ENCODE measurements around the gene MYO9A. TPM values are rescaled to one million over a fixed set of nuclear protein-coding genes. Genes with fewer than 3 reads are reported as not detected.

MYO9A gene
- total and polyA plus RNA-seq, 2 experiments from 2014 or later, result 22.8 to 32.0 TPM

DNA sequence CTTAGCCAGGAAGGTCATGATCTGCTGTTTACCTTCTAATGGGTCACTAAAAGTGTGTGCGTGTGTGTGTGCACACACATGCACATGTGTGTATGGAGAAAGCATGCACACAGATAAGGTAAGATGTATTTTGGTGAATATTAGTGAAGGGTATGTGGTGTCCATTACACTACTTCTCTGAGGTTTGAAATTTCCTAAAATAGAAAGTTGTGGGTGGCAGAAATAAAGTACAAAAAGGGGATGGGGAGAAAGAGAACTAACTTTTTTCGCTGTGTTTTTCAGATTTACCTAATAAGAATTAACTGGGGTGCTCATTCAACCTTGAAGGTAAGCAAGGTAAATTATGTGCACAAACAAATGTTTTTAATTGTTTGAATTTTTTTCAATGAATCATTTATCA is 332.0 kb downstream of the MYO9A start:
- Histone ChIP-seq H3K4me1 (ENCODE audit: low read depth) (peaks cover 12% of the 10 kb centered on the region), H3K4me3 (no peak overlapping the region), H3K36me3 (no peaks in the 10 kb centered on the region), H3K9me3 (ENCODE audit: low read depth) (no peaks in the 10 kb centered on the region), H3K27ac (no peak overlapping the region), H3K27me3 (no peaks in the 10 kb centered on the region)
- TF ChIP-seq, protein P1, sequence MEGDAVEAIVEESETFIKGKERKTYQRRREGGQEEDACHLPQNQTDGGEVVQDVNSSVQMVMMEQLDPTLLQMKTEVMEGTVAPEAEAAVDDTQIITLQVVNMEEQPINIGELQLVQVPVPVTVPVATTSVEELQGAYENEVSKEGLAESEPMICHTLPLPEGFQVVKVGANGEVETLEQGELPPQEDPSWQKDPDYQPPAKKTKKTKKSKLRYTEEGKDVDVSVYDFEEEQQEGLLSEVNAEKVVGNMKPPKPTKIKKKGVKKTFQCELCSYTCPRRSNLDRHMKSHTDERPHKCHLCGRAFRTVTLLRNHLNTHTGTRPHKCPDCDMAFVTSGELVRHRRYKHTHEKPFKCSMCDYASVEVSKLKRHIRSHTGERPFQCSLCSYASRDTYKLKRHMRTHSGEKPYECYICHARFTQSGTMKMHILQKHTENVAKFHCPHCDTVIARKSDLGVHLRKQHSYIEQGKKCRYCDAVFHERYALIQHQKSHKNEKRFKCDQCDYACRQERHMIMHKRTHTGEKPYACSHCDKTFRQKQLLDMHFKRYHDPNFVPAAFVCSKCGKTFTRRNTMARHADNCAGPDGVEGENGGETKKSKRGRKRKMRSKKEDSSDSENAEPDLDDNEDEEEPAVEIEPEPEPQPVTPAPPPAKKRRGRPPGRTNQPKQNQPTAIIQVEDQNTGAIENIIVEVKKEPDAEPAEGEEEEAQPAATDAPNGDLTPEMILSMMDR (IDR thresholded peaks at IDR 0.05; ENCODE audit: low read depth, low read length), result no peak
- DNase-seq (ENCODE audit: low read depth in 1 of 2, low spot score in 1 of 2), result no peak

DNA sequence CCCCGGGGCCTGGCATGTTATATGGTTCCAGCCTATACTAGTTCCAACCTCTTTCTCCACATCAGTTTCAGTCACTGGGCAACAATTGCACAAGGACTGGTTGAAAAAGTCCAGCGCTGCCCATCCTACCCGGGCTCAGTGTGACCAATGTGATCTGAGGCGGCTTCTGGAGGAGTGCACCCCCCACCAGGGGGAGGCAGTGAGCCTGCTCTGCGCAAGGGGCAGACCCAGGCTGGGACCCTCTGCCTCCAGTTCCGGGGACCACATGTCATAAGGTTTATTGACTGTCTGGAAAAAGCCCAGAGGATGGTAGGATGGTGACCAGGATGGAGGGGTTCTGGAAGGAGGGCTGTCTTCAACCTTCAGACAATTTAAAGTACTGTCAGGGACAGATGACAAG is 333.2 kb downstream of the MYO9A start:
- DNase-seq (ENCODE audit: low read depth in 1 of 2, low spot score in 1 of 2), result no peak
- TF ChIP-seq, protein P1 (IDR thresholded peaks at IDR 0.05; ENCODE audit: low read depth, low read length), result peak; percentile 38
- H3K4me3 ChIP-seq, result no peak overlapping the region
- peaks cover 23% of the 10 kb centered on the region for H3K4me1 ChIP-seq (ENCODE audit: low read depth)
- H3K36me3 ChIP-seq, result no peaks in the 10 kb centered on the region
- no peak overlapping the region for H3K27ac ChIP-seq
- H3K9me3 ChIP-seq (ENCODE audit: low read depth), result no peaks in the 10 kb centered on the region
- H3K27me3 ChIP-seq, result no peaks in the 10 kb centered on the region

DNA sequence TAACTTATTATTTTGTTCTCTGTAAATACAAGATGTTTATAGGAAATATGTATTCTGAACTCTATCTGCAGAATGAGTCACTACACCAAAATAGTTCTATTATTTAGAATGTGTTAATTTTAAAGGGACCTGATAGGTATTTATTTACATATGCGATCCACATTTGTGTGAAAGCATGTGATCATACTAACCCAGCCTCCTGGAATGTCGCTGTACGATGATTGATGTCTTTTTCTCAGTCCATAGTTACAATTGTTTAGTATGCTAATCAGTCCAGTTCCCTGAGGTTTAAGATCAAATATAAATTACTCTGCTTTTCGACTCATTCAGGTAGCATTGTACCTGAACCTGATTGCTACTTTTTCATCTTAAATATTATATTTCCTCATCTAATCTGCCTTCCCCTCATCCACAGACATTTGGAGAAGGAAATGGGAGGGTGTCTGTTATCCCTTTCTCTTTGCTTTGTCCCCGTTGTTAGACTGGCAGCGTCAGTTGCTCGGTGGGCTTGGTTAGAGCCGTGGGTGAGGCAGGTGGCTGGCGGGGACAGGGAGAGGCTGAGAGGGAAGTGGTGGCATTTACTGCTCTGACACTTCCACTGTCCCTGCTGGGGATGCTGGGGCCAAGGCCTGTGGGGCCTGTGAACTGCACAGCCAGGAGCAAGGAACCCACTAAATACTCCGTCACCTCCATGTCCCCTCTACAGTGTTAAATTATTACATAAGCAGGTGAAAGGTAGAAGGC is 335.4 kb downstream of the MYO9A start:
- Histone ChIP-seq H3K4me1 (ENCODE audit: low read depth) (peaks cover 28% of the 10 kb centered on the region), H3K27ac (peak overlapping the region; percentile 65), H3K4me3 (no peak overlapping the region), H3K27me3 (no peaks in the 10 kb centered on the region), H3K9me3 (ENCODE audit: low read depth) (no peaks in the 10 kb centered on the region), H3K36me3 (no peaks in the 10 kb centered on the region)
- TF ChIP-seq, protein P1 (IDR thresholded peaks at IDR 0.05; ENCODE audit: low read depth, low read length), result no peak
- no peak for DNase-seq (ENCODE audit: low read depth in 1 of 2, low spot score in 1 of 2)

DNA sequence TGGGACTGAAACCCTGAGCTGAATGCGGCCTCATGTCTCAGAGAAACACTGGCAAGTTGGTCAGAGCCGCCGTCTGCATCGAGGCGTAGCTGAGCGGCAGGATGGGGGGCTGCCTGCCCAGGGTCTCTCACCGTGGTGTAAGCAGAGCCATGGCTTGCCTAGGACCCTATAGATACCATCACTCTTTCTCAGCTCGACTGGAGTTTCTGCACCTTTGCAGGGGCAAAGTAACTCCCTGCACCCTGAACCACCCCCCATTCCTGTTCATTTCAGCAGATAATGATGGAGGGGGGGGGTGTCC is 336.0 kb downstream of the MYO9A start:
- H3K4me3 ChIP-seq, result no peak overlapping the region
- TF ChIP-seq, protein P1 (IDR thresholded peaks at IDR 0.05; ENCODE audit: low read depth, low read length), result no peak
- H3K27ac ChIP-seq, result no peak overlapping the region
- H3K27me3 ChIP-seq, result no peaks in the 10 kb centered on the region
- H3K36me3 ChIP-seq, result no peaks in the 10 kb centered on the region
- H3K9me3 ChIP-seq (ENCODE audit: low read depth), result no peaks in the 10 kb centered on the region
- DNase-seq (ENCODE audit: low read depth in 1 of 2, low spot score in 1 of 2), result no peak
- H3K4me1 ChIP-seq (ENCODE audit: low read depth), result peaks cover 28% of the 10 kb centered on the region

DNA sequence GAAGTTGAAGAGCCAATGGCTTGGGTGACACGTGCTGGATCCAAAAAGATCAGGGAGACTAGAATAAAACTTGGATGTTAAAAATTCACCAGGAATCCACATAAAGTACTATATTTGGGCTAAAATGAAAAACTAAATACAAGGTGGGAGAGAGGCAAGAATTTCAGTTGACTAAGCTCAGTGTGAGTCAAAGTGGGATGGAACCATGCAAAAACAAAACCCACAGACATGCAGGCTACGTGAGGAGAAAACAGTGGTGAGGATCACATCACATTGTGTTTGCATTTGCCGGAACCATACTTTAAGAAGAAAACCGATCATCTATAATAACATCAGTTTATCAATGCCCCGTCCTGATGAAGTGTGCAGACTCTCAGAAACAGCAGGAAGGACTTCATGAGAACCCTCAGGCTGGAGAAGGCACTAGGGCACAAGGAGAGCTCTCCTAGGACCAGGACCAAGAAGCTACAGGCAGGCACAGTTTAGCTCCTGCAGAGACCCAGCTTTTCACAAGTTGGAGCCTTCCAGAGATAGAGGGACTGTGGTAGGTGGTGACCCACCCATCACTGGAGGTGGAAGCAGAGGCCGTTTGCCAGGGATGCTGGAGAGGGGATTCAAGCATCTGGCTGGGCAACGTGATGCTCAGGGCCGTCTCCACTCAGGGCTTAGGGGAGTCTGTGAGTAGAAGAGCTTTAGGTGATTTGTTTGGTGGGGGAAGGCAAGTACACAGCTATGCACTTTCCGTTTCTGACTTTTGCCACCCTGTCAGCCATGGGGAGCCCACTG is 336.6 kb downstream of the MYO9A start:
- no peaks in the 10 kb centered on the region for H3K27me3 ChIP-seq
- H3K9me3 ChIP-seq (ENCODE audit: low read depth), result no peaks in the 10 kb centered on the region
- TF ChIP-seq, protein P1 (IDR thresholded peaks at IDR 0.05; ENCODE audit: low read depth, low read length), result no peak
- H3K27ac ChIP-seq, result no peak overlapping the region
- H3K4me1 ChIP-seq (ENCODE audit: low read depth), result peaks cover 28% of the 10 kb centered on the region
- no peaks in the 10 kb centered on the region for H3K36me3 ChIP-seq
- no peak overlapping the region for H3K4me3 ChIP-seq
- DNase-seq (ENCODE audit: low read depth in 1 of 2, low spot score in 1 of 2), result no peak

Data from cardiac muscle cell (in vitro differentiated cells and primary cell).